Measurements from ENCODE around the gene WDR48. TPM values are rescaled to one million over a fixed set of nuclear protein-coding genes. Genes with fewer than 3 reads are reported as not detected.

Gene WDR48
- total RNA-seq, 4 donors from 2014 or later: 21.6 to 41.1 (median 28.5) TPM

GRCh38 chr3:39140341-39140971 lies 88.6 kb downstream of the WDR48 start:
- WGBS, 2 donors: 61 to 81% methylated on average over 2 of the region's 2 CpGs
- no peak for TF ChIP-seq POLR2A (IDR thresholded peaks at IDR 0.05)
- no peak for TF ChIP-seq CTCF (IDR thresholded peaks at IDR 0.05)
- no peak overlapping the region for H3K4me3 ChIP-seq (ENCODE audit: low read depth, poor library complexity, severe bottlenecking)
- intact Hi-C loops (cut with DNase I; ENCODE audit: low total_unique reads): no loop called here
- DNase-seq (ENCODE audit: low spot score in 2 of 2): peak in 1 of 2 donors; percentile 61

GRCh38 chr3:39141171-39141995 lies 89.6 kb downstream of the WDR48 start:
- H3K4me3 ChIP-seq (ENCODE audit: low read depth, poor library complexity, severe bottlenecking): no peak overlapping the region
- DNase-seq (ENCODE audit: low spot score in 2 of 2): peak; percentile 79 to 93
- intact Hi-C loops (cut with DNase I; ENCODE audit: low total_unique reads): no loop called here
- no peak for TF ChIP-seq CTCF (IDR thresholded peaks at IDR 0.05)
- TF ChIP-seq POLR2A (IDR thresholded peaks at IDR 0.05): no peak
- WGBS, 2 donors: 20 to 23% methylated on average over 4 of the region's 4 CpGs

DNA sequence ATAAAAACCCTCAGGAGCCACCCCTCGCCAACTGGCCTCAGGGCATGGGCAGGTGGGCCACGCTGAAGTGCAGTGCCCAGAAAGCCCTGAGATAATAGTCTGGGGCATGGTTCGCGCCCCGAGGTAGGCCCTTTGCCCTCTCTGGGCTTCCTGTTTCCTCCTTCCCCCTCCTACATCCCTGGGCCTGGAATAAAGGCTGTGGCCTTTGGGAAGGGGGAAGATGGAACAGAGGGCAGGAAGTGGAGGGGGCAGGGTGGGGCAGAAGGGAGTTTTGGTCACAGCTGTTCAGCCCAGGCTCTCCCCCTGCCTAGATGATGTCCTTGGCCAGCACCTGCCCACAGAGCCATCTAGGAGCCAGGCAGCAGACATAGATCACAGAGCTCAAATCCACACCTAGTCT lies 90.3 kb downstream of the WDR48 start:
- WGBS, 2 donors: 26 to 38% methylated on average over 5 of the region's 5 CpGs
- DNase-seq (ENCODE audit: low spot score in 2 of 2): peak in 1 of 2 donors; percentile 85
- no peak overlapping the region for H3K4me3 ChIP-seq (ENCODE audit: low read depth, poor library complexity, severe bottlenecking)
- intact Hi-C loops (cut with DNase I; ENCODE audit: low total_unique reads): no loop called here
- TF ChIP-seq CTCF (IDR thresholded peaks at IDR 0.05) (no peak), POLR2A (IDR thresholded peaks at IDR 0.05) (no peak)

DNA sequence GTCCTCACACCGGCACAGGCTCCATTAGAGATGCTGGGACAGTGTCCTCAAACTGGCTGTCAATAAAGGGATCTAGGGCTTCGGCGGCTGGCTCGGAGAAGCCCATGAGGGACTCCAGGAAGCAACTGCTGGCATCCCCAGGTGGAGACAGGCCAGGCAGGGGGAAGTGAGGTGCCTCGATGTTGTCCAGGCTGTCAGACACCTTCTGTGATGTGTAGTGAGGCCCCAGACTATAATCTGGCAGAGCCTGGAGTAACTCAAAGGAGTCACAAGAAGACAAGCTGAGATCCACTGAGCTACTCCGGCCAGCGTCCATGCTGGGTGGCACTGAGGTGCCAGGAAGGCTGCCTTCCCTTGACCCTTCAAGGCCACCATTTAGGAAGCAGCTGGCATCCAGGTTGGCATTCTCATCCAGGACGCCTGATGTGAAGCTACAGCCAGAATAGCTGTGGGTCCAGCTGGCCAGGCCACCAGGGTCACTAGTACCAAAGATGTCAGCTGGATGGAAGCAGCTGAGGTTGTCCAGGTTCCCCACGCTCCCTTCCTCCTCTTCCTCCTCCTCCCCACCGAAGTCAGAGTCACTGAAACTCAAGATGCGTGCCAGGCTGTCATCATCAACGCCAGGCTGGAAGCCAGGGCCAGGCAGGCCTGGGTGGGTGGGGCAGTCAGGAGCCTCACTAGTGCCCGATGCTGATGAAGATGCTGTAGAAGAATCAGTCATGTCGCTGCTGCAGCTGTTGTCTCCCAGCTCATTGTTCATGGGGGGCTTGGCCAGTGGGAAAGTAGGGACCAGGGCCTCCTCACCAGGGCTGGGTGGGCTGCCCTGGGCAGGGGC lies 91.5 kb downstream of the WDR48 start:
- intact Hi-C loops (cut with DNase I; ENCODE audit: low total_unique reads): no loop called here
- peak in 1 of 2 donors; percentile 89 for DNase-seq (ENCODE audit: low spot score in 2 of 2)
- H3K4me3 ChIP-seq (ENCODE audit: low read depth, poor library complexity, severe bottlenecking): no peak overlapping the region
- 73 to 80% methylated on average over 8 to 10 of the region's 14 CpGs for WGBS, 2 donors
- TF ChIP-seq CTCF (IDR thresholded peaks at IDR 0.05) (no peak), POLR2A (IDR thresholded peaks at IDR 0.05) (no peak)

DNA sequence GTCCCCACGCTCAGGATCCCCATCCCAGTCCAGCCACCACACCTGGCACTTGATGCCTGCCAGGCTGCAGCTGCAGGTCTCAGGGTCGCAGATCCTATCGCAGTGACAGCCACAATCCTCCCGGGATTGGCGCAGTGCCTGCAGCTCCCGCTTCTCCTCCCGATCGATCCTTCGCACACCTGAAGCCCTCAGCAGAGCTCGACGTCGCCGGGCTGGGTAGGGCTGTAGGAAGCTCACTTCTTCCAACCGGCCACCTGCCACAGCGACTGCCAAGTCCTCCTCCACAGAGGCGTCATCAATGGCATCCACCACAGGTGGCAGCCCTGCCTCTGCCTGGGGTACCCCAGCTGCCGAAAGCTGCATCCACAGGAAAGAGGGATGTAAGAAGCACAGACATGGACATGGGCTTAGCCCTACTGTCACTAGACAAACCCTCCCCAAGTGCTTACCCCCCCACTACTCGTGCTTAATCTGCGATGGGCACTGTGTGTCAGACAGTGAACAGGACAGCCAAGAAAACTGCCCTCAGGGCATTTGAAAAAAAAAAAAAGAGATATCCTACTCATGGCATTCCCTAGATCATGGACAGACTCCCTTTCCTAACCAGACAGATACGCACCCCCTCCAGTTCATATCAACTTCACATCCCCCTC lies 92.4 kb downstream of the WDR48 start:
- intact Hi-C loops (cut with DNase I; ENCODE audit: low total_unique reads): no loop called here
- WGBS, 2 donors: 59 to 85% methylated on average over 20 of the region's 20 CpGs
- peak in 1 of 2 donors; percentile 86 for DNase-seq (ENCODE audit: low spot score in 2 of 2)
- H3K4me3 ChIP-seq (ENCODE audit: low read depth, poor library complexity, severe bottlenecking): no peak overlapping the region
- TF ChIP-seq CTCF (IDR thresholded peaks at IDR 0.05): no peak
- TF ChIP-seq POLR2A (IDR thresholded peaks at IDR 0.05): no peak

All from lower leg skin (tissue), 4 donors.